GM19372 (cell line): ENCODE results near the gene RBM33.

Source experiments
- ATAC-seq: cut with Tn5 transposase; IDR thresholded peaks from one replicate; pipeline ENCODE4 v1.9.1; 2021; ENCODE audit warnings: mild to moderate bottlenecking, low read depth, moderate library complexity; ENCODE audit not compliant: unreplicated experiment

RBM33 gene

GRCh38 chr7:155715111-155715805, 70.8 kb downstream of the RBM33 start:
- no peak for ATAC-seq

- no peak for ATAC-seq
These were observed 72.7 kb downstream of the RBM33 start for GRCh38 chr7:155717010-155717744.

- ATAC-seq, result no peak
These were observed 76.6 kb downstream of the RBM33 start for GRCh38 chr7:155721056-155721455.

GRCh38 chr7:155722118-155722517, 77.7 kb downstream of the RBM33 start:
- ATAC-seq, result peak; percentile 50

GRCh38 chr7:155722936-155723335, 78.5 kb downstream of the RBM33 start:
- no peak for ATAC-seq

- peak; percentile 43 for ATAC-seq
These were observed 80.0 kb downstream of the RBM33 start for GRCh38 chr7:155724327-155725005.

GRCh38 chr7:155725006-155725355, 80.5 kb downstream of the RBM33 start:
- ATAC-seq, result no peak

GRCh38 chr7:155727616-155728015, 83.2 kb downstream of the RBM33 start:
- no peak for ATAC-seq

- no peak for ATAC-seq
These were observed 83.7 kb downstream of the RBM33 start for GRCh38 chr7:155728116-155728515.

- no peak for ATAC-seq
These were observed 85.4 kb downstream of the RBM33 start for GRCh38 chr7:155729847-155730246.

GRCh38 chr7:155731380-155731779, 86.9 kb downstream of the RBM33 start:
- ATAC-seq, result no peak

- no peak for ATAC-seq
These were observed 87.4 kb downstream of the RBM33 start for GRCh38 chr7:155731871-155732270.

GRCh38 chr7:155732286-155732685, 87.8 kb downstream of the RBM33 start:
- ATAC-seq, result no peak

- no peak for ATAC-seq
These were observed 89.4 kb downstream of the RBM33 start for GRCh38 chr7:155733582-155734444.

GRCh38 chr7:155734445-155734809, 90.0 kb downstream of the RBM33 start:
- ATAC-seq, result no peak

- no peak for ATAC-seq
These were observed 91.1 kb downstream of the RBM33 start for GRCh38 chr7:155735442-155736115.

- ATAC-seq, result no peak
These were observed 93.1 kb downstream of the RBM33 start for GRCh38 chr7:155737590-155737989.

- ATAC-seq, result no peak
These were observed 93.6 kb downstream of the RBM33 start for GRCh38 chr7:155738104-155738503.

GRCh38 chr7:155738652-155739537, 94.4 kb downstream of the RBM33 start:
- peak; percentile 69 for ATAC-seq
